Activated CD8-positive, alpha-beta memory T cell treated with anti-CD3 and anti-CD28 coated beads for 36 hours (primary cell): Measurements from ENCODE around the gene DDAH1. TPM values are rescaled to one million over a fixed set of nuclear protein-coding genes. Genes with fewer than 3 reads are reported as not detected.

Experiments
- CTCF ChIA-PET: fragments of 350-600 bp; sonication (Branson Sonifier 250); formaldehyde crosslinking; loops from one replicate; lab custom pipeline; 2021; ENCODE audit warnings: antibody characterized with exemption; lab: Charles Lee
- POLR2A ChIA-PET: fragments of 350-600 bp; sonication (Branson Sonifier 250); formaldehyde crosslinking; loops from one replicate; lab custom pipeline; 2021; ENCODE audit warnings: antibody characterized with exemption; lab: Charles Lee
- total RNA-seq, 2 experiments: library from RNA; stranded (reverse); gene quantifications; one replicate each; pipeline ENCODE4 v1.2.3, GENCODE V29; 2021

Gene DDAH1
- total RNA-seq, 2 experiments from 2014 or later = 0.04 TPM

GRCh38 chr1:85406081-85406480 is 58.9 kb downstream of the DDAH1 start:
- CTCF ChIA-PET = no interaction called here
- POLR2A ChIA-PET = no interaction called here

- CTCF ChIA-PET = no interaction called here
- POLR2A ChIA-PET = no interaction called here
These were observed 60.6 kb downstream of the DDAH1 start for GRCh38 chr1:85404408-85404807.

GRCh38 chr1:85398391-85399064 is 66.4 kb downstream of the DDAH1 start:
- CTCF ChIA-PET = no interaction called here
- POLR2A ChIA-PET = no interaction called here

GRCh38 chr1:85397490-85398032 is 67.4 kb downstream of the DDAH1 start:
- ChIA-PET CTCF (interaction anchor here (0.7 kb wide), 1 partner anchor 61 kb away, joined by 3 read pairs; no protein-coding TSS in a partner anchor), POLR2A (no interaction called here)

- POLR2A ChIA-PET = no interaction called here
- CTCF ChIA-PET = no interaction called here
These were observed 68.8 kb downstream of the DDAH1 start for GRCh38 chr1:85396194-85396593.

- ChIA-PET POLR2A (no interaction called here), CTCF (no interaction called here)
These were observed 70.8 kb downstream of the DDAH1 start for GRCh38 chr1:85394130-85394529.

GRCh38 chr1:85393490-85393889 is 71.5 kb downstream of the DDAH1 start:
- POLR2A ChIA-PET = no interaction called here
- CTCF ChIA-PET = no interaction called here

GRCh38 chr1:85388416-85388815 is 76.5 kb downstream of the DDAH1 start:
- ChIA-PET POLR2A (no interaction called here), CTCF (no interaction called here)

- POLR2A ChIA-PET = no interaction called here
- CTCF ChIA-PET = no interaction called here
These were observed 77.2 kb downstream of the DDAH1 start for GRCh38 chr1:85387781-85388180.

GRCh38 chr1:85386068-85386722 is 78.8 kb downstream of the DDAH1 start:
- CTCF ChIA-PET = interaction anchor here (0.5 kb wide), 1 partner anchor 1478 kb away, joined by 3 read pairs; no protein-coding TSS in a partner anchor

GRCh38 chr1:85379203-85380136 is 85.5 kb downstream of the DDAH1 start:
- POLR2A ChIA-PET = no interaction called here
- CTCF ChIA-PET = no interaction called here

More at GRCh38 chr1:85386068-85386722, 78.8 kb downstream of the DDAH1 start:
- POLR2A ChIA-PET = no interaction called here

- ChIA-PET CTCF (no interaction called here), POLR2A (no interaction called here)
These were observed 86.4 kb downstream of the DDAH1 start for GRCh38 chr1:85378534-85378933.

GRCh38 chr1:85376356-85376755 is 88.6 kb downstream of the DDAH1 start:
- ChIA-PET POLR2A (no interaction called here), CTCF (no interaction called here)

GRCh38 chr1:85375493-85375892 is 89.5 kb downstream of the DDAH1 start:
- CTCF ChIA-PET = no interaction called here
- POLR2A ChIA-PET = no interaction called here

GRCh38 chr1:85374160-85374559 is 90.8 kb downstream of the DDAH1 start:
- ChIA-PET CTCF (no interaction called here), POLR2A (no interaction called here)

- CTCF ChIA-PET = interaction anchor here (0.8 kb wide), 1 partner anchor 29 kb away, joined by 3 read pairs; no protein-coding TSS in a partner anchor
- POLR2A ChIA-PET = no interaction called here
These were observed 91.6 kb downstream of the DDAH1 start for GRCh38 chr1:85373378-85373708.

GRCh38 chr1:85372683-85373377 is 92.1 kb downstream of the DDAH1 start:
- POLR2A ChIA-PET = no interaction called here
- CTCF ChIA-PET = interaction anchor here (0.8 kb wide), 1 partner anchor 30 kb away, joined by 3 read pairs; no protein-coding TSS in a partner anchor

GRCh38 chr1:85371021-85371420 is 93.9 kb downstream of the DDAH1 start:
- ChIA-PET CTCF (no interaction called here), POLR2A (no interaction called here)
